HepG2 (cell line): Measurements from ENCODE around the gene CIAO2A. TPM values are rescaled to one million over a fixed set of nuclear protein-coding genes. Genes with fewer than 3 reads are reported as not detected.

Experiments used
- BCL6 ChIP-seq: IDR thresholded peaks from 2 replicates; pipeline ENCODE4 v1.6.1; 2016; ENCODE audit warnings: missing genetic modification reagents, missing compliant biosample characterization
- HDAC2 ChIP-seq: sonication (generic); formaldehyde crosslinking; IDR thresholded peaks from 2 replicates; pipeline ENCODE4 v1.4.0; 2020; ENCODE audit warnings: missing genetic modification reagents
- NFKB2 ChIP-seq: sonication (generic); formaldehyde crosslinking; IDR thresholded peaks from 2 replicates; pipeline ENCODE4 v1.4.0; 2020; ENCODE audit warnings: missing genetic modification reagents, borderline replicate concordance
- NR2F1 ChIP-seq, 2 experiments: fragments of 450-650 bp in 1 of 2; formaldehyde crosslinking in 1 of 2; IDR thresholded peaks; 2 replicates each; pipeline versions ENCODE4 v1.5.0 to v1.6.1; 2016 to 2020; ENCODE audit warnings: mild to moderate bottlenecking in 1 of 2, missing compliant biosample characterization in 1 of 2, missing genetic modification reagents in 1 of 2, moderate library complexity in 1 of 2
- NR2F2 ChIP-seq: IDR thresholded peaks from 2 replicates; pipeline ENCODE4 v1.6.1; 2012; ENCODE audit warnings: low read depth, inconsistent platforms, borderline replicate concordance
- RARA ChIP-seq: IDR thresholded peaks from 2 replicates; pipeline ENCODE4 v1.6.1; 2016; ENCODE audit warnings: missing genetic modification reagents, missing compliant biosample characterization
- RXRA ChIP-seq: sonication (generic); formaldehyde crosslinking; IDR thresholded peaks from 2 replicates; pipeline ENCODE4 v1.5.1; 2020; ENCODE audit warnings: missing genetic modification reagents
- SALL1 ChIP-seq: sonication (generic); formaldehyde crosslinking; IDR thresholded peaks from 2 replicates; pipeline ENCODE4 v1.8.0; 2022; ENCODE audit warnings: mild to moderate bottlenecking, missing genetic modification reagents
- ZNF263 ChIP-seq: sonication (generic); formaldehyde crosslinking; IDR thresholded peaks from 2 replicates; pipeline ENCODE4 v1.4.0; 2020; ENCODE audit warnings: missing genetic modification reagents
- ZNF30 ChIP-seq: sonication (generic); formaldehyde crosslinking; IDR thresholded peaks from 2 replicates; pipeline ENCODE4 v1.5.0; 2020; ENCODE audit warnings: mild to moderate bottlenecking, missing genetic modification reagents
- ZNF687 ChIP-seq: sonication (generic); formaldehyde crosslinking; IDR thresholded peaks from 2 replicates; pipeline ENCODE4 v1.5.1; 2020; ENCODE audit warnings: mild to moderate bottlenecking, missing genetic modification reagents, moderate library complexity
- polyA plus RNA-seq, 8 experiments: library from polyadenylated mRNA; depleted of rRNA in 3 of 8; stranded (reverse) in 7 of 8; unstranded in 1 of 8; fragments of >200 nt; fragmentation: Illumina TruSeq in 4 of 8; extraction: Trizol in 4 of 8; gene quantifications; 2 replicates each; pipeline versions ENCODE4 v1.2.1 to v1.2.3, GENCODE V29; 2011 to 2016; ENCODE audit warnings: low read depth in 4 of 8, missing spikeins in 1 of 8, mixed read lengths in 1 of 8; ENCODE audit not compliant: insufficient read depth in 1 of 8
- total RNA-seq, 5 experiments: library from RNA; depleted of rRNA; stranded (reverse); fragments of >200 nt; fragmentation: Illumina TruSeq; extraction: Trizol; gene quantifications; 2 replicates each; pipeline ENCODE4 v1.2.3, GENCODE V29; 2016; ENCODE audit warnings: low read depth in 1 of 5
- TF ChIP-seq, protein P1 (sequence below): sonication (generic); formaldehyde crosslinking; IDR thresholded peaks from 2 replicates; pipeline ENCODE4 v1.5.0; 2020; ENCODE audit warnings: missing genetic modification reagents
- TF ChIP-seq, protein P2 (sequence below): sonication (generic); formaldehyde crosslinking; IDR thresholded peaks from 2 replicates; pipeline ENCODE4 v1.4.0; 2020; ENCODE audit warnings: mild to moderate bottlenecking, missing genetic modification reagents
- TF ChIP-seq, protein P3 (sequence below): sonication (generic); formaldehyde crosslinking; IDR thresholded peaks from 2 replicates; pipeline ENCODE4 v1.4.0; 2020; ENCODE audit warnings: mild to moderate bottlenecking, missing genetic modification reagents

CIAO2A gene
- total and polyA plus RNA-seq, 2 of the 13 experiments (the other 11 are each of a cell fraction or from before 2014, with no cell fraction given) = 83.0 to 100 TPM

DNA sequence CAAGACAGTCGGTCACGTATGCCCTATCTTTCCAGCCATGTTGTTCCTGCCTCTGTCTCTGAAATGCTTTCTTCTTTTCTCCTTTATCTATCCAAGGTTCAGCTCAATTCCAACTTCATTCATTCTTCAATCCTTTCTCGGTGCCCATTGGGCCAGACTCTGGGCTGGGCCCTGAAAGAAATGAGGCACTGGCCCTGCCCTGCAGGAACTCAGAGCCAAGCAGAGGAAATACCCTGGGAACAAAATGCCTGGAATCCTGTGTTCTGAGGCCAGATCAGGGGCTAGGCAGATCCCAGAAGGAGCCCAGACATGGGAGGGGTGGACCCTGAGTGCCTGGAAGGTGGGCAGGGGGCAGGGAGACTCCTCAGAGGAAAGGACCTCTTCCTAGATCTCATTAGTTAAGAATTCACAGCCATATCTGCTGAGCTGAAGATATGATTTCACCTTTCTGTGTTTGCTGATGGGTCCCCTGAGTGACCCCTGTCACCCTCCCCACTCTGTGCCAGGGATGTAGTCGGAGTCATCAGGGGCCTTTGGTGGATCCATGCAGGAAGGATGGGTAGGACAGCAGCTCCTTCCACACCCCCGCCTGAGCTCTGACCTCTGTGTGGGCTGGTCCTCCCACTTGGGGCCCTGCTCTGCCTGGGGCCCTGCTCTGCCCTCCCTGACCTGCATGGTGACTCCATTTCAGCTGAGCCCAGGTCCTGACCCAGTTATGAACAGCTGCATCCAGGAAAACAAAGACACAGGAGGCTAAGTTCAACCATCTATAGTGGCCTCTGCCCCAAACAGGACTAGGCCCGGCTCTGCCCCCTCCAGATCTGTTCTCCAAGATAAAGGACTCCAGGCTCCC lies 42.0 kb downstream of the CIAO2A start (continued):
- TF ChIP-seq NR2F1 (CRISPR knock-in tag; IDR thresholded peaks at IDR 0.05) (peak in 1 of 2 experiments; percentile 75; a peak in 2 of 4 replicates), RXRA (CRISPR knock-in tag) (peak; percentile 29; the same call in 1 of the 2 replicates), ZNF263 (CRISPR knock-in tag) (peak; percentile 41; the same call in 1 of the 2 replicates), NFKB2 (CRISPR knock-in tag) (no peak), NR2F2 (peak; percentile 48; the same call in 1 of the 2 replicates), SALL1 (CRISPR knock-in tag) (peak; percentile 70), ZNF687 (peak; percentile 46), ZNF30 (CRISPR knock-in tag) (no peak), HDAC2 (CRISPR knock-in tag) (0 out of 2 replicates have a peak, but pooled peaks have one; percentile 16), RARA (peak; percentile 79), BCL6 (CRISPR knock-in tag) (peak; percentile 32; the same call in 1 of the 2 replicates)
- TF ChIP-seq, protein P1, sequence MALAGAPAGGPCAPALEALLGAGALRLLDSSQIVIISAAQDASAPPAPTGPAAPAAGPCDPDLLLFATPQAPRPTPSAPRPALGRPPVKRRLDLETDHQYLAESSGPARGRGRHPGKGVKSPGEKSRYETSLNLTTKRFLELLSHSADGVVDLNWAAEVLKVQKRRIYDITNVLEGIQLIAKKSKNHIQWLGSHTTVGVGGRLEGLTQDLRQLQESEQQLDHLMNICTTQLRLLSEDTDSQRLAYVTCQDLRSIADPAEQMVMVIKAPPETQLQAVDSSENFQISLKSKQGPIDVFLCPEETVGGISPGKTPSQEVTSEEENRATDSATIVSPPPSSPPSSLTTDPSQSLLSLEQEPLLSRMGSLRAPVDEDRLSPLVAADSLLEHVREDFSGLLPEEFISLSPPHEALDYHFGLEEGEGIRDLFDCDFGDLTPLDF (CRISPR knock-in tag) = no peak
- TF ChIP-seq, protein P2, sequence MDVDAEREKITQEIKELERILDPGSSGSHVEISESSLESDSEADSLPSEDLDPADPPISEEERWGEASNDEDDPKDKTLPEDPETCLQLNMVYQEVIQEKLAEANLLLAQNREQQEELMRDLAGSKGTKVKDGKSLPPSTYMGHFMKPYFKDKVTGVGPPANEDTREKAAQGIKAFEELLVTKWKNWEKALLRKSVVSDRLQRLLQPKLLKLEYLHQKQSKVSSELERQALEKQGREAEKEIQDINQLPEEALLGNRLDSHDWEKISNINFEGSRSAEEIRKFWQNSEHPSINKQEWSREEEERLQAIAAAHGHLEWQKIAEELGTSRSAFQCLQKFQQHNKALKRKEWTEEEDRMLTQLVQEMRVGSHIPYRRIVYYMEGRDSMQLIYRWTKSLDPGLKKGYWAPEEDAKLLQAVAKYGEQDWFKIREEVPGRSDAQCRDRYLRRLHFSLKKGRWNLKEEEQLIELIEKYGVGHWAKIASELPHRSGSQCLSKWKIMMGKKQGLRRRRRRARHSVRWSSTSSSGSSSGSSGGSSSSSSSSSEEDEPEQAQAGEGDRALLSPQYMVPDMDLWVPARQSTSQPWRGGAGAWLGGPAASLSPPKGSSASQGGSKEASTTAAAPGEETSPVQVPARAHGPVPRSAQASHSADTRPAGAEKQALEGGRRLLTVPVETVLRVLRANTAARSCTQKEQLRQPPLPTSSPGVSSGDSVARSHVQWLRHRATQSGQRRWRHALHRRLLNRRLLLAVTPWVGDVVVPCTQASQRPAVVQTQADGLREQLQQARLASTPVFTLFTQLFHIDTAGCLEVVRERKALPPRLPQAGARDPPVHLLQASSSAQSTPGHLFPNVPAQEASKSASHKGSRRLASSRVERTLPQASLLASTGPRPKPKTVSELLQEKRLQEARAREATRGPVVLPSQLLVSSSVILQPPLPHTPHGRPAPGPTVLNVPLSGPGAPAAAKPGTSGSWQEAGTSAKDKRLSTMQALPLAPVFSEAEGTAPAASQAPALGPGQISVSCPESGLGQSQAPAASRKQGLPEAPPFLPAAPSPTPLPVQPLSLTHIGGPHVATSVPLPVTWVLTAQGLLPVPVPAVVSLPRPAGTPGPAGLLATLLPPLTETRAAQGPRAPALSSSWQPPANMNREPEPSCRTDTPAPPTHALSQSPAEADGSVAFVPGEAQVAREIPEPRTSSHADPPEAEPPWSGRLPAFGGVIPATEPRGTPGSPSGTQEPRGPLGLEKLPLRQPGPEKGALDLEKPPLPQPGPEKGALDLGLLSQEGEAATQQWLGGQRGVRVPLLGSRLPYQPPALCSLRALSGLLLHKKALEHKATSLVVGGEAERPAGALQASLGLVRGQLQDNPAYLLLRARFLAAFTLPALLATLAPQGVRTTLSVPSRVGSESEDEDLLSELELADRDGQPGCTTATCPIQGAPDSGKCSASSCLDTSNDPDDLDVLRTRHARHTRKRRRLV = no peak
- TF ChIP-seq, protein P3, sequence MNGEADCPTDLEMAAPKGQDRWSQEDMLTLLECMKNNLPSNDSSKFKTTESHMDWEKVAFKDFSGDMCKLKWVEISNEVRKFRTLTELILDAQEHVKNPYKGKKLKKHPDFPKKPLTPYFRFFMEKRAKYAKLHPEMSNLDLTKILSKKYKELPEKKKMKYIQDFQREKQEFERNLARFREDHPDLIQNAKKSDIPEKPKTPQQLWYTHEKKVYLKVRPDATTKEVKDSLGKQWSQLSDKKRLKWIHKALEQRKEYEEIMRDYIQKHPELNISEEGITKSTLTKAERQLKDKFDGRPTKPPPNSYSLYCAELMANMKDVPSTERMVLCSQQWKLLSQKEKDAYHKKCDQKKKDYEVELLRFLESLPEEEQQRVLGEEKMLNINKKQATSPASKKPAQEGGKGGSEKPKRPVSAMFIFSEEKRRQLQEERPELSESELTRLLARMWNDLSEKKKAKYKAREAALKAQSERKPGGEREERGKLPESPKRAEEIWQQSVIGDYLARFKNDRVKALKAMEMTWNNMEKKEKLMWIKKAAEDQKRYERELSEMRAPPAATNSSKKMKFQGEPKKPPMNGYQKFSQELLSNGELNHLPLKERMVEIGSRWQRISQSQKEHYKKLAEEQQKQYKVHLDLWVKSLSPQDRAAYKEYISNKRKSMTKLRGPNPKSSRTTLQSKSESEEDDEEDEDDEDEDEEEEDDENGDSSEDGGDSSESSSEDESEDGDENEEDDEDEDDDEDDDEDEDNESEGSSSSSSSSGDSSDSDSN (CRISPR knock-in tag) = peak; percentile 30; the same call in 1 of the 2 replicates
